HL-60 (cell line): ENCODE results near the gene MUC21.
"Not testable (repeated sequence)": the region's sequence is repeated elsewhere in the genome, so short reads cannot be mapped to it uniquely, and the experiment has no call there.

ENCODE experiments used
- DNase-seq, 2 experiments: peaks; one replicate each; pipeline ENCODE4 v3.0.0-alpha.2; 2010 to 2020; ENCODE audit warnings: low read depth in 1 of 2, low spot score in 1 of 2
- H3K27ac ChIP-seq: fragments of 250-450 bp; sonication (Bioruptor Pico); replicated peaks from 2 replicates; pipeline ENCODE4 v1.5.1; 2020; ENCODE audit warnings: mild to moderate bottlenecking, moderate library complexity
- H3K27me3 ChIP-seq: fragments of 250-450 bp; sonication (Bioruptor Pico); 2 replicates; pipeline ENCODE4 v1.5.1; 2021; ENCODE audit warnings: mild to moderate bottlenecking, moderate library complexity; ENCODE audit not compliant: insufficient read depth, poor library complexity, severe bottlenecking
- H3K4me3 ChIP-seq: replicated peaks from 2 replicates; pipeline ENCODE4 v1.5.1; 2011; ENCODE audit warnings: mild to moderate bottlenecking, control low read depth, low read length; ENCODE audit not compliant: insufficient read depth
- GABPA ChIP-seq: IDR thresholded peaks from 2 replicates; pipeline ENCODE4 v1.6.1; 2012; ENCODE audit warnings: low read depth
- POLR2AphosphoS5 ChIP-seq: IDR thresholded peaks from 2 replicates; pipeline ENCODE4 v1.6.1; 2012; ENCODE audit warnings: low read depth
- REST ChIP-seq: IDR thresholded peaks from 2 replicates; pipeline ENCODE4 v1.6.1; 2012; ENCODE audit warnings: low read depth; ENCODE audit not compliant: insufficient replicate concordance
- SPI1 ChIP-seq: IDR thresholded peaks from 2 replicates; pipeline ENCODE4 v1.6.1; 2012; ENCODE audit warnings: low read depth, mild to moderate bottlenecking, borderline replicate concordance
- TF ChIP-seq, protein P1 (sequence below): IDR thresholded peaks from one replicate; pipeline ENCODE4 v1.5.1; 2011; ENCODE audit warnings: low read length, control low read depth, inconsistent platforms; ENCODE audit not compliant: insufficient read depth

Gene MUC21

GRCh38 chr6:30964075-30964474 is 19.4 kb upstream of the MUC21 start:
- H3K4me3 ChIP-seq: no peak overlapping the region
- no peak for TF ChIP-seq REST
- H3K27ac ChIP-seq: no peak overlapping the region
- peaks cover 7% of the 10 kb centered on the region for H3K27me3 ChIP-seq
- no peak for DNase-seq

DNA sequence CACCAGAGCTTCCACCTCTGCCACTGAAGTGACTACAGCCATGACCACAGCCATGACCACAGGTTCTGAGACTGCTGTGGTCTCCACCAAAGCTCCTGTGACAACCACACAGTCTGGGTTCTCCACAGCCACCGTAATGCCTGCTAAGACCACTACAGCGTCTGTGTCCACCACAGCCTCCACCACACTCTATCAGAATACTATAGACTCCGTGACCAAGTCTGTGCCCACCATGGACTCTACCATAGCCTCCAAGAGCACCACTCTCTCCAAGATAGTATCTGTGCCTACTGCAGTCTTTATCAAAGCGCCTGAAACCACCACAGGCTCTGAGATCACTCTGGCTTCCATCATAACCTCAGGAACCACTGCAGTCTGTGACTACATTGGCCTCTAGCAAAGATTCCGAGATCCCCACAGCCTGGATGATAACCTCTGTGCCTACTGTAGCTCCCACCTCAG is 18.3 kb upstream of the MUC21 start:
- no peak overlapping the region for H3K4me3 ChIP-seq
- peaks cover 7% of the 10 kb centered on the region for H3K27me3 ChIP-seq
- no peak for DNase-seq
- TF ChIP-seq GABPA (no peak), POLR2AphosphoS5 (no peak), REST (no peak)
- no peak overlapping the region for H3K27ac ChIP-seq

DNA sequence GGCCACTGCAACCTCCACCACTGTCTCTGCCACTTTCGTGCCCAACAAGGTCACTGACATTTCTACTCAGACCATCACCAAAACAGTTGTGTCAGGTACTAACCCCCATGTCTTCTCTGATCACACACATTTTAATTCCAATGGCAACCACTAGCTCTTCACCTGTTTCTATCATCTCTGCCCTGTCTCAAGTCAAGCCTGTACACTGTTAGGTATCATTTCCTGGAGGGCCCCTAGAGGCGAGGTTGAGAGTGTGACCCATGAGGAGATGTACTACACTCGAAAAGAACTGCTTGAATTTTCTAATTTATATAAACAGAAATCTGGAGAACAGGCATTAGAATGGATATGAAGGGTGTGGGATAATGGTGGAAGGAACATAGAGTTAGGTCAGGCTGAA is 17.4 kb upstream of the MUC21 start:
- DNase-seq: no peak
- Histone ChIP-seq H3K4me3 (no peak overlapping the region), H3K27ac (no peak overlapping the region), H3K27me3 (peaks cover 7% of the 10 kb centered on the region)
- no peak for TF ChIP-seq REST
- TF ChIP-seq SPI1: no peak
- TF ChIP-seq POLR2AphosphoS5: no peak
- TF ChIP-seq, protein P1, sequence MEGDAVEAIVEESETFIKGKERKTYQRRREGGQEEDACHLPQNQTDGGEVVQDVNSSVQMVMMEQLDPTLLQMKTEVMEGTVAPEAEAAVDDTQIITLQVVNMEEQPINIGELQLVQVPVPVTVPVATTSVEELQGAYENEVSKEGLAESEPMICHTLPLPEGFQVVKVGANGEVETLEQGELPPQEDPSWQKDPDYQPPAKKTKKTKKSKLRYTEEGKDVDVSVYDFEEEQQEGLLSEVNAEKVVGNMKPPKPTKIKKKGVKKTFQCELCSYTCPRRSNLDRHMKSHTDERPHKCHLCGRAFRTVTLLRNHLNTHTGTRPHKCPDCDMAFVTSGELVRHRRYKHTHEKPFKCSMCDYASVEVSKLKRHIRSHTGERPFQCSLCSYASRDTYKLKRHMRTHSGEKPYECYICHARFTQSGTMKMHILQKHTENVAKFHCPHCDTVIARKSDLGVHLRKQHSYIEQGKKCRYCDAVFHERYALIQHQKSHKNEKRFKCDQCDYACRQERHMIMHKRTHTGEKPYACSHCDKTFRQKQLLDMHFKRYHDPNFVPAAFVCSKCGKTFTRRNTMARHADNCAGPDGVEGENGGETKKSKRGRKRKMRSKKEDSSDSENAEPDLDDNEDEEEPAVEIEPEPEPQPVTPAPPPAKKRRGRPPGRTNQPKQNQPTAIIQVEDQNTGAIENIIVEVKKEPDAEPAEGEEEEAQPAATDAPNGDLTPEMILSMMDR: no peak
- no peak for TF ChIP-seq GABPA

GRCh38 chr6:30969171-30969570 is 14.3 kb upstream of the MUC21 start:
- not testable (repeated sequence) for H3K27ac ChIP-seq, H3K27me3 ChIP-seq, DNase-seq, H3K4me3 ChIP-seq

DNA sequence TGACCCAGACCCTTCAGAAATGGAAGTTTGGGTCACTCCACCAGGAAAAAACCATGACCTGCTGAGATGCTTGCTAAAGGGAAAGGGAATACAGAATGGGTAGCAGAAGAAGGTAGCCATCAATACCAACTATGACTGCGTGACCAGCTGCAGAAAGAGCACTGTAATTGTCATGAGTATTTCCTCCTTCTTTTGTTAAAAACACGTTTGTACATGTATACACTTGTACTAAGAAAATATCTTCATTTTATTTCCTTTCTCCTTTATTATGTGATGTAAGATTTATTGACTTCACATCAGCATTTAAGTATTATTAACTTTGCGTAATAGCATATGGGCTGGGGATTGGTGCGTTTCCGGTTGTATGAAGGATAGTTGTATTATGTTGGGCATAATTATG is 12.6 kb upstream of the MUC21 start:
- no peak overlapping the region for H3K27ac ChIP-seq
- TF ChIP-seq REST (no peak), GABPA (no peak), SPI1 (no peak), POLR2AphosphoS5 (no peak)
- TF ChIP-seq, protein P1: no peak
- no peak overlapping the region for H3K4me3 ChIP-seq
- DNase-seq: no peak
- H3K27me3 ChIP-seq: no peaks in the 10 kb centered on the region
